NCI-H1417 (cell line): ENCODE measurements around the gene GRIK4.
"Not testable (repeated sequence)": the region's sequence is repeated elsewhere in the genome, so short reads cannot be mapped to it uniquely, and the experiment has no call there.

Experiments used
- DNase-seq, 3 experiments: peaks; one replicate each; lab custom pipeline; 2025; lab: John Stamatoyannopoulos, UW

The GRIK4 gene

GRCh38 chr11:120574876-120575275 is 63.3 kb downstream of the GRIK4 start:
- DNase-seq = no peak

GRCh38 chr11:120575461-120575860 is 63.9 kb downstream of the GRIK4 start:
- no peak for DNase-seq

DNA sequence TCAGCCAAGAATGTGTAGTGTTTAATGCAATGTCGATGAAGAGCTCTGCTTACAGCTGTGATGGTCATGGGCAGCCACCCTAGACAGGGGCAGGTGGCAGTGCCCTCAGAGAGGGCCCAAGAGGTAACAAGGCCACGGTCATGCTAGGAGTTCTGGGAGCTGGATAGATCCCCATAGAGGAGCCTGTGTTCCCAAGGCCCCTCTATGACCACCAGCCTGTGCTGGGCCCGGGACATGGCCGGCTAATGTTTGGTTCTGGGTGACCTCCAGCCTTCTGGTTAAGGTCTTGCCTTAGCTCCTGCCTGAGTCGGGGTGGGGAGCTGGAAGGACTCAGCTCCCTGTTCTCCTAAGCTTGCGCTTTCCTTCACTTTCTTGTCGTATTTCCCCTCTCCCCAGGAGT is 65.1 kb downstream of the GRIK4 start:
- DNase-seq = no peak

DNA sequence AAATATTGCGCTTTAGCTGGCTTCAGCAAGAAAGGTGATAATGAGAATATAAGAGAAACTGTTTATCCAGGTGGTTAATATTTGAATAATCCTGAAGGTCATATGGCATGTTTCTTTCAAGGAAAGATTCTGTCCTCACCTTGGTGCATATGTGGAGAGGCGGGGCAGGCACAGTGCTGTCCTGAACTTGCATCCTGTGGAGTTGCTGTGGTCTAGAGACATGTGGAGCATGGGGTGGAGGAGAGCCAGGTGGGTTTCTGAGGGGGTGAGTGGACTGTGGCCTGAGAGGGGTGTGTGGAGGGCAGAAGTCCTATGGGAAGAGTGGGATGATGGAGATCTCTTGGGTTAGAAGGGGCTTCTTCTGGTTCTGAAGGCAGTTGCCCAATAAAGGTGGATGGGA is 65.5 kb downstream of the GRIK4 start:
- DNase-seq = no peak

DNA sequence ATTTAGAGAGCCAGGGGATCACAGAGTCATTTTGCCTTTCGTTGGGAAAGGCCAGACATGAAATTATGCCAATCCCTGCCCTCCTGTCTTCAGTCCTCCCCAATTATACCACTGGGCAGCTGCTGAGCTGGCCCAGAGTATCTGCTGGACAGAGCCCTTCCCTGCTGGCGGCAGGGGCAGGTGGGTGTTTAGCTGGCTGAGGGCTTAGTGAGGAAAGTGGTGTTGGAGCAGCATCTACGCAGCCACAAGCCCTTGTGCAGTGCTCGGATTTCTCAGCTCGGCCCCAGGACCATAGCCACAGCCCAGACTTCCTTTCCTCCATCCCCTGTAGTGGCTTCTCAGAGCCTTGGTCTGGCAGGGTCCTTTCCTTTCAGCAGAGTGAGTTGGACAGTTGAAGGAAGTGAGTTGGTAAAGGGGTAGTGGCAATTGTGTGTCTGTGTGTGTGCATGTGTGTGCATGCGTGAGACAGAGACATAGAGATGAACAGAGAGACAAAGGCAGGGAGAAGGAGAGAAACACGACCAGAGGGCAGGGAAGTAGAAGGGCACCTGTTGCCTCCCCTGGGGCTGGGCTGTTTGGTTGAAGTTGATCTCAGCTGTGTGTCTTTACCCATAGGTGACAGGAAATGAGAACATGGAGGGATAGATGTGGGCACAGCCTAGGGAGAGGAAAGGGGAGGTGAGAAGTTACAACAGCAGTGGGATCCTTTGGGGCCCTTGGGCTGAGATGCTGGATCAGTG is 66.2 kb downstream of the GRIK4 start:
- DNase-seq = no peak

DNA sequence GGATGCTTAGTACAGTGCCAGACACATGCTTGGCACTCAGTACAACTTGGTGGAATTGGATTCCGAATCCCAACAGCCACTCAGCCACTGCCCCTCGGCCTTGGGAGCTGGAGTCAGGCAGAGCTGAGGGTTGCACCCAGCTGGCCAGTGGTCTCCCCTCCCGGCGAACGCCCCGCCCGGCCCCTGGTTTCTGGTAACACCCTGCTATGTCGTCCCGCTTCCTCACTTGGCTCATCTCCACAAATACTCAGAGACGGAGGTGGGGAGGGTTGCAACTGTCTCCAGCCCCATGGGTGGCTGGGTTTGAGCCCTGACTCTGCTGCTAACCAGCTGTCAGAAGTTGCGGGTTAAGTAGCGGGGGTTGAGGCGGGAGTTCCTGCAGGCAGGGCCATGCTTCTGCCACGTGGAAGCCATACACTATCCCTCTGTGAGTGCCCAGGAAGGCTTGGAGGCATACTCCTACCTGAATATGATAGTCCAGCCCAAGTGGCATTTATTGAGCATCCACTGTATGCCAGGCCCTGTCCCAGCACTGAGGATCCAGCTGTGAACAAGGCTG is 67.1 kb downstream of the GRIK4 start:
- no peak for DNase-seq

GRCh38 chr11:120579611-120580031 is 68.1 kb downstream of the GRIK4 start:
- DNase-seq = no peak

- DNase-seq = no peak
Observed at GRCh38 chr11:120581313-120581712, 69.8 kb downstream of the GRIK4 start.

DNA sequence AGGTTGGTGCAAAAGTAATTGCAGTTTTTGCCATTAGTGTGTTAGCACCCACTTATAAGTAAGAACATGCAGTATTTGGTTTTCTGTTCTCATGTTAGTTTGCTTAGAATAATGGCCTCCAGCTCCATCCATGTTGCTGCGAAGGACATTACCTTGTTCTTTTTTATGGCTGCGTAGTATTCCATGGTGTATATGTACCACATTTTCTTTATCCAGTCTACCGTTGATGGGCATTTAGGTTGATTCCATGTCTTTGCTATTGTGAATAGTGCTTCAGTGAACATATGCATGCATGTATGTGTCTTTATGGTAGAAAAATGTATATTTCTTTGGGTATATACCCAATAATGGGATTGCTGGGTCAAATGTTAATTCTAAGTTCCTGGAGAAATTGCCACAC is 71.0 kb downstream of the GRIK4 start:
- not testable (repeated sequence) for DNase-seq

- DNase-seq = no peak
Observed at GRCh38 chr11:120586072-120586471, 74.5 kb downstream of the GRIK4 start.

DNA sequence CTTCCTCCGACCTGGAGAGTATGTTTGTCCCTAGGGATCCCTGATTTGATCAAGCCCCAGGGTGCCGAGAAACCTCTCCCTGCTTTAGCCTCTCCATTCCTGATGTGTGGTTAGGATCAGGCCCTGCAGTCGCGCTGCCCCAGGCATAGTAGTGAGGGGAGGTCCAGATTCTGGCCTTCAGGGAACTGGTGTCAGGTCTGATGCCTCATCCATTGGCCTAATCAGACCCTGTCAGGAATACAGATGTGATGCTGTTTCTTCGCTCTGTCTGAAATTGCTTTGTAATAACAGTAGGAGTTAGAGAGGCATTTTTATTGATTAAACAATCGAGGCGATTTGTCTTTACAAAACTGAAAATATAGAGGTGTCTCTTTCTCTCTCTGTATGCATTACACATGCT is 75.2 kb downstream of the GRIK4 start:
- no peak for DNase-seq

DNA sequence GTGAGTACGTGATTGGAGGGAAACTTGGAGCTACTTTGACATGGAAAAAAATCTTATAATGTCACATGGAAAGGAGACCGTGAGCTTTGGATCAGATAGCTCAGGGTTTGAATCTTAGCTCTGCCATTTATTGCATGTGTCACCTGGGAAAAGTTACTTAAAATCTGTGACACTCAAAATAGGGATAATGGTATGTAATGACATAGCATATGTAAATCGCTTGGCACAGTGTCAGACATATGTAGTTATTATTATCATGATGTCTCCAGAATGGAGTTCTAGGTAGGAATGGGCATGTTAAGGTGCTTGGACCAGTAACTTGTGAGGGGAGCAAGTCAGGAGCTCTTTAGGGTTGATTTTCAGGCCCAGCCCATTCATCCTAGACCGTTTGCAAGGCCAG is 75.8 kb downstream of the GRIK4 start:
- no peak for DNase-seq

- DNase-seq = no peak
Observed at GRCh38 chr11:120589376-120589775, 77.8 kb downstream of the GRIK4 start.

DNA sequence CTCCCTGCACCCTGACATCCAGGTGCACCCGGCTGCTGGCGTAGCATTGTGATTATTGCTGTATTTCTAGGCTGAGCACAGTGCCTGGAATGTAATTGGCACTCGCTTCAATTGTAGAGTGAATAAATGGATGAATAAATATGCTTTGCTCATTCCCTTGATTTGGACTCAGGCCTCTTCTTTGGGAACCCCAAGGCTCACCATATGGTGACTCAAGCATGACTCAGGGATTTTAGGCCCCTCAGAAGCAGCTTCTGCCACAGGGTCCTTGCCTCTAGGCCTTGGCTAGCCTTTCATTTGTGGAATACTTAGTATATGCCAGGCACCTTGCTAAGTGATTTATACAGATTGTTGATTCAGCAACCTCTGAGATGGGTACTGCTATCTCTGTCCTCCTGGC is 78.9 kb downstream of the GRIK4 start:
- no peak for DNase-seq

DNA sequence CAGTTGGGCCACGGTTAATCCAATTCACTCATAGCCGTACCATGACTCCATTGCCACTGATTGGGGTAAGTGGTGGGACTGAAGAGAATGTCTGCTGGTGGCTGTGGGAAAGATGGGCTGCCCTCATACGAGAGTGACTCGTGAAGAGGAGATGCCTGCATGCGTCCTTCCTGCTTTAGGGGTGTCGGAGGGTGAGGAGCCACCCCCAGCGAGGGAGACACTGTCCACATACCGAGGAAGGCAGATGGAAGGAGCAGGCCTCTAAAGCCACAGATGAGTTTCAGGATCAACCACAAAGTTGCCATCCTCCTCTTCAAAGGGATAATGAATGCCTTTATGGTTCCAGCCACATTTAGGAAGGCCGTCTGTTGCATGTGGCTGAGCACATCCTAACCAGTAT is 83.2 kb downstream of the GRIK4 start:
- no peak for DNase-seq

GRCh38 chr11:120595557-120595956 is 84.0 kb downstream of the GRIK4 start:
- DNase-seq = no peak

GRCh38 chr11:120597250-120598215 is 86.0 kb downstream of the GRIK4 start:
- no peak for DNase-seq

GRCh38 chr11:120598517-120599257 is 87.1 kb downstream of the GRIK4 start:
- DNase-seq = no peak

DNA sequence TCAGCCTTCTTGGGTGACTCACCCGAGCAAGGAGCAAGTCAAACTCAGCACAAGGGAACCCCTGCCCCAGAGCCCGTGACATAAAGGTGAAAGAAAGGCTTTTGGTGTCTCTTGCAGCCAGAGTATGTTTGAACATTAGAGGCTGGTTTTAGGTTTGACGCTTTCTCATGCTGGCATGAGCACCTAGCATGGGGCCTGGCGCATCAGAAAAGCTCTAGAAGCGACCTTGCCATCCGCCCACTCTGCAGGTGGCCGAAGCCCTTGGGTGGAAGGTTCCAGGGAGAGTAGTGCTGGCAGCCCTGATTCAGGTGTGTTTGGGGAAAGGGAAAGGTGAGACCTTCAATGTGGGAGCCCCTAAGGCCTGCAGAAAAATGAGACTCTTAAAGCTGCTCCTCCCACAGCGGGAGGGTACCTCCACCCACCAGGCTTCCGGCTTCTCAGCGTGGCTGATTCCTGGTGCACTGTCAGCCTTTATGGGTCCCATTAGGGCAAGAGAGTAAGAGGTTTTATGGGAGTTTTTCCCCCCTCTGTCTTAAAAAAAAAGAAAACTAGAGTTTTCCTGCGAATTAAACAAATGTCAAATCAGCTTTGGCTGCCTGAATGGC is 88.4 kb downstream of the GRIK4 start:
- DNase-seq = no peak

DNA sequence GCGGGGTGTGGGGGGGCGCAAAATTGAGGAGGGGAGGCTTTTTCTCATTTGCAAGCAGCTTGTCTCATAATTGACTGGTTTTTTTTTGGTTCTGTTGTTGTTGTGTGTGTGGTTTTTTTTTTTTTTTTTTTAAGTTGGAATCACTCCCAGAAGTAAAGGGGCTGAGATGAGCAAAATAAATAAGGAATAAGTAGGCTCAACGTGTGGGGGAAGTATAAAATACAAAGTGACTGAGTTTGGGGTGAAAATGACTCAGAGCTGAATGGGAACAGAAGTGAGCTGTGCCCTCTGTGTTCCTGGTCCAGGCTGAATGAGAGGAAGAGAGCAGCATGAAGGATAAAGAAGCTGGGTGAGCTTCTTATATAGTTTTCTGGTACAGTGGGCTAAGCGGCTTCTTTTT is 90.0 kb downstream of the GRIK4 start:
- no peak for DNase-seq

GRCh38 chr11:120603071-120603470 is 91.5 kb downstream of the GRIK4 start:
- DNase-seq = peak in 1 of 3 experiments; percentile 12

- no peak for DNase-seq
Observed at GRCh38 chr11:120605469-120605868, 93.9 kb downstream of the GRIK4 start.
